ENCODE results near the gene DNAJC5G. TPM values are rescaled to one million over a fixed set of nuclear protein-coding genes. Genes with fewer than 3 reads are reported as not detected.
A peak's percentile ranks its signal among the peaks of the same experiment; 100 is the strongest.

The DNAJC5G gene
- total RNA-seq, 1 donor from 2014 or later = not detected

DNA sequence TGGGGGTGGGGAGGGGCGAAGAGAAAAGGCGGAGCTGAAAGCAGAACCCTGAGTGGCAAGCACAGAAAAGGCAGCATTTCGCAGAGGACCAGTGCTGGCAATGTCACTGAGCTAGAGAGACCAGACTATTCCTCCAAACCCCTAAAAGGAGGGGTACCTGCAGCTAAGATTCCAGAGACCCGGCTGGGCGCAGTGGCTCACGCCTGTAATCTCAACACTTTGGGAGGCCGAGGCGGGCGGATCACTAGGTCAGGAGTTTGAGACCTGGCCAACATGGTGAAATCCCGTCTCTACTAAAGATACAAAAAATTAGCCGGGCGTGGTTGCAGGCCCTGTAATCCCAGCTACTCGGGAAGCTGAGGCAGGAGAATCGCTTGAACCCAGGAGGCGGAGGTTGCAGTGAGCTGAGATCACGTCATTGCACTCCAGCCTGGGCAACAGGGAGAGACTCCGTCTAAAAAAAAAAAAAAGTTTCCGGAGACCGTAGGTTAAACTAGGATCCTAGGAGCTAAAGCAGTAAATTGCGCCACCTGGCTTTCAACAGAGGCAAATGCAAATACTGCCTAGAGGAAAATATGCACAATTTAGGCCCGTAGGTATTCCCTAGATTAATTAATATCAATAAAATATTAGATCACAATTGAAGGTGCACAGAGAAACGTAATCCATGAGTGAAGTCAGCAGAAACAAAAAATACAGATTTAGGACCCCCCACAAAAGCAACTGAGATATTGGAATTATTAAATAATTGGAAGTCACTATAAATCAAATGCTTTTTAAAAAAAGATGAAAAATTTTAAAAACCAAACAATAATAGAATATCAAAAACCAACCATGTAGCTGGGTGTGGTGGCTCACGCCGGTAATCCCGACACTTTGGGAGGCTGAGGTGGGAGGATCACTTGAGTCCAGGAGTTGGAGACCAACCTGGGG is 28.1 kb downstream of the DNAJC5G start:
- no peaks in the 10 kb centered on the region for H3K9me3 ChIP-seq (ENCODE audit: insufficient read depth, low read depth, low read length)
- no peak overlapping the region for H2AFZ ChIP-seq (ENCODE audit: low read depth, low read length)
- no peak overlapping the region for H3K9ac ChIP-seq (ENCODE audit: low read length)
- H3K4me1 ChIP-seq (ENCODE audit: insufficient read depth, low read length) = peaks cover 3% of the 10 kb centered on the region
- H3K4me3 Mint-ChIP-seq (ENCODE audit: unreplicated experiment) = no peak overlapping the region
- DNase-seq (ENCODE audit: low read depth) = peak; percentile 32
- H3K79me2 ChIP-seq (ENCODE audit: insufficient read depth, low read length) = no peaks in the 10 kb centered on the region
- no peak for FAIRE-seq
- peaks cover 2% of the 10 kb centered on the region for H3K36me3 Mint-ChIP-seq (ENCODE audit: low read depth, unreplicated experiment)
- no peaks in the 10 kb centered on the region for H3K36me3 ChIP-seq (ENCODE audit: insufficient read depth, low read length)
- H3K9me3 Mint-ChIP-seq (ENCODE audit: unreplicated experiment) = no peaks in the 10 kb centered on the region
- H4K20me1 ChIP-seq (ENCODE audit: insufficient read depth, low read length) = peaks cover 11% of the 10 kb centered on the region
- TF ChIP-seq, protein P1, sequence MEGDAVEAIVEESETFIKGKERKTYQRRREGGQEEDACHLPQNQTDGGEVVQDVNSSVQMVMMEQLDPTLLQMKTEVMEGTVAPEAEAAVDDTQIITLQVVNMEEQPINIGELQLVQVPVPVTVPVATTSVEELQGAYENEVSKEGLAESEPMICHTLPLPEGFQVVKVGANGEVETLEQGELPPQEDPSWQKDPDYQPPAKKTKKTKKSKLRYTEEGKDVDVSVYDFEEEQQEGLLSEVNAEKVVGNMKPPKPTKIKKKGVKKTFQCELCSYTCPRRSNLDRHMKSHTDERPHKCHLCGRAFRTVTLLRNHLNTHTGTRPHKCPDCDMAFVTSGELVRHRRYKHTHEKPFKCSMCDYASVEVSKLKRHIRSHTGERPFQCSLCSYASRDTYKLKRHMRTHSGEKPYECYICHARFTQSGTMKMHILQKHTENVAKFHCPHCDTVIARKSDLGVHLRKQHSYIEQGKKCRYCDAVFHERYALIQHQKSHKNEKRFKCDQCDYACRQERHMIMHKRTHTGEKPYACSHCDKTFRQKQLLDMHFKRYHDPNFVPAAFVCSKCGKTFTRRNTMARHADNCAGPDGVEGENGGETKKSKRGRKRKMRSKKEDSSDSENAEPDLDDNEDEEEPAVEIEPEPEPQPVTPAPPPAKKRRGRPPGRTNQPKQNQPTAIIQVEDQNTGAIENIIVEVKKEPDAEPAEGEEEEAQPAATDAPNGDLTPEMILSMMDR (IDR thresholded peaks at IDR 0.05; ENCODE audit: insufficient read depth, low read depth, low read length) = peak; percentile 90
- TF ChIP-seq EZH2 (IDR thresholded peaks at IDR 0.05; ENCODE audit: insufficient read depth, low read length) = no peak
- peaks cover 41% of the 10 kb centered on the region for H3K27me3 ChIP-seq (ENCODE audit: insufficient read depth, low read length)
- H3K4me1 Mint-ChIP-seq (ENCODE audit: low read depth, unreplicated experiment) = no peaks in the 10 kb centered on the region
- peak overlapping the region; percentile 65 for H3K4me2 ChIP-seq (ENCODE audit: low read length)
- H3K4me3 ChIP-seq (ENCODE audit: insufficient read depth, low read depth, low read length) = no peak overlapping the region
- peaks cover 36% of the 10 kb centered on the region for H3K27me3 Mint-ChIP-seq (ENCODE audit: low read depth, unreplicated experiment)
- no peak overlapping the region for H3K27ac ChIP-seq (ENCODE audit: low read depth, low read length)
- no peak overlapping the region for H3K27ac Mint-ChIP-seq (ENCODE audit: unreplicated experiment)

DNA sequence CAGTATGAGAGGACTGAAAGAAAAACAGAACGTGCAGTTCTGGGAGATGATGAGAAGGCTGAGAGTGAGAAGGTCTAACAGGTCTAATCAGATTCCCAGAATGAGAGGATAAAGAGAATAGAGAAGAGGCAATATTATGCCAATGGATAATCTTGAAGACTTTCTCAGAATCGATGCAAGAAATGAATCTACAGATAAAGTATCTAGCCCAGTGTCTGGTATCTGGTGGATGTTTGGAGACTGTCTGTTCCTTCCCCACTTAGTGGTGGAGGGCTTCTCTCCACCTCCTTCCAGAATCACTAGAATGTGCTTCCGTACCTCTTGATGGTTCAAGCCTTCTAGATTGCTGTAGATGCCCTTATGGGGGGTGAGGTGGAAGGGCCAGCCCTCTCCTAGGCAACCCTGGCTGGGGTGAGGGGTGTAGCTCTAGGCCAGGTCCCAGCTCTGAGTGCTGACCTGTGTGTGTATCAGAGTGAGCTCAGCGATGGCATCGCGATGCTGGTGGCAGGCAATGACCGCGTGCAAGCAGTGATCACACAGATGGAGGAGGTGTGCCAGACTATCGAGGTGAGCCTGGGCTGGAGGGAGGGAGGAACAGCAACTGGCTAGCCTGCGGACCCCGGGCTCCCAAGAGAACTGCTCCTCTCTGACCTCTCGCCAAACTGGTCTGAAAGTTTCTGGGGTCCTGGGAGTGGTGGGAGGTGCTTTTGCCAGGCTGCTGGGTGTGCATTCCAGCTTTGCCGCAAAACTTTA is 29.4 kb downstream of the DNAJC5G start:
- peaks cover 45% of the 10 kb centered on the region for H3K27me3 ChIP-seq (ENCODE audit: insufficient read depth, low read length)
- DNase-seq (ENCODE audit: low read depth) = no peak
- peaks cover 6% of the 10 kb centered on the region for H3K36me3 Mint-ChIP-seq (ENCODE audit: low read depth, unreplicated experiment)
- no peak overlapping the region for H3K4me3 ChIP-seq (ENCODE audit: insufficient read depth, low read depth, low read length)
- no peaks in the 10 kb centered on the region for H3K4me1 Mint-ChIP-seq (ENCODE audit: low read depth, unreplicated experiment)
- no peak for FAIRE-seq
- H3K36me3 ChIP-seq (ENCODE audit: insufficient read depth, low read length) = no peaks in the 10 kb centered on the region
- no peak overlapping the region for H2AFZ ChIP-seq (ENCODE audit: low read depth, low read length)
- no peak overlapping the region for H3K4me2 ChIP-seq (ENCODE audit: low read length)
- no peaks in the 10 kb centered on the region for H3K9me3 ChIP-seq (ENCODE audit: insufficient read depth, low read depth, low read length)
- no peak overlapping the region for H3K27ac Mint-ChIP-seq (ENCODE audit: unreplicated experiment)
- peaks cover 2% of the 10 kb centered on the region for H3K9me3 Mint-ChIP-seq (ENCODE audit: unreplicated experiment)
- no peaks in the 10 kb centered on the region for H3K79me2 ChIP-seq (ENCODE audit: insufficient read depth, low read length)
- no peak overlapping the region for H3K27ac ChIP-seq (ENCODE audit: low read depth, low read length)
- peaks cover 3% of the 10 kb centered on the region for H3K4me1 ChIP-seq (ENCODE audit: insufficient read depth, low read length)
- H3K4me3 Mint-ChIP-seq (ENCODE audit: unreplicated experiment) = no peak overlapping the region
- H4K20me1 ChIP-seq (ENCODE audit: insufficient read depth, low read length) = peaks cover 20% of the 10 kb centered on the region
- no peak overlapping the region for H3K9ac ChIP-seq (ENCODE audit: low read length)
- peaks cover 35% of the 10 kb centered on the region for H3K27me3 Mint-ChIP-seq (ENCODE audit: low read depth, unreplicated experiment)
- TF ChIP-seq, protein P1 (IDR thresholded peaks at IDR 0.05; ENCODE audit: insufficient read depth, low read depth, low read length) = no peak
- TF ChIP-seq EZH2 (IDR thresholded peaks at IDR 0.05; ENCODE audit: insufficient read depth, low read length) = no peak

All from astrocyte (in vitro differentiated cells and primary cell).